Raji (cell line): ENCODE results near the gene GABRQ.
"Not testable (repeated sequence)": the region's sequence is repeated elsewhere in the genome, so short reads cannot be mapped to it uniquely, and the experiment has no call there.

Source experiments
- POLR2A ChIP-seq: IDR thresholded peaks from 2 replicates; pipeline ENCODE4 v1.6.1; 2011; ENCODE audit warnings: low read depth, low read length, control low read depth; ENCODE audit not compliant: insufficient read depth

GABRQ gene

DNA sequence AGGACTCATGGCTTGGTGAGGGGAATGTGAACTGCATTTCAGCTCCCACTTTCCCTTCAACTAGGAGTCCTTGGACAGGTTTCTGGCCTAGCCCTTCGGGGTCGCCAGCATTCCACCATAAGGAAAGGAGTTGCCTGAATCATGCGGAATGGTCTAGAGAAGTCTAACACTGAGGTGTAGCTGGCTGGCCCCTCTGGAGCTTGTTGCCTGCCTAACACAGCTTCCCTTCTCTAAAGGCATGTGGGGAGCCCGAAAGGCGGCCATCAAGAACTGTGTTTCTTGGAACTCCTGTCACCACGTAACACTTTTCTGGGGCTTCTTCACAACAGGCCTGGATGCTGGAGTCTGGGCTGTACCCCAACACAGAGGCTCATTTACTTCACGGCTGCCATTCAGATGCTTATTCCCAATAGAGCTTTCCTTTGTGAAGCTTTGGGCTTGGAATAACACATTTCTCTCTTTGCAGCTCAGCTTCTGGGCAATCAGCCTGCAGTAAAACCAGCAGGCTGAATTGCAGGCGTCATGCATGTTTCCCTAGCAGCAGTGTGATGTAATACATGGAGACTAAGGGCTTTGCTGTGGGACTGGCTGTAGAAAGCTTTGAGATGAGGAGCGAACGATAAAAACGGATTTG lies 5.4 kb downstream of the GABRQ start:
- no peak for TF ChIP-seq POLR2A

DNA sequence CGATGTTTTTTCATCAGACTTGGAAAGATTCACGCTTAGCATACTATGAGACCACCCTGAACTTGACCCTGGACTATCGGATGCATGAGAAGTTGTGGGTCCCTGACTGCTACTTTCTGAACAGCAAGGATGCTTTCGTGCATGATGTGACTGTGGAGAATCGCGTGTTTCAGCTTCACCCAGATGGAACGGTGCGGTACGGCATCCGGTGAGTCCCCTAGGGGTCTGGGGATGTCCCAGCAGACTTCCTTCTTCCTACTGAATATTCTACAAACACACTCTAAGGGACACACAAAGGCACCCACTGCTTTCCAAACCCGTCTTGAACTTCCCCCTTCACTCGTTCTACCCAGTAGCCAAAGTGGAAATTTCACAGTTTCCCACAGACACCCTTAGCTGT lies 9.3 kb downstream of the GABRQ start:
- TF ChIP-seq POLR2A, result no peak

DNA sequence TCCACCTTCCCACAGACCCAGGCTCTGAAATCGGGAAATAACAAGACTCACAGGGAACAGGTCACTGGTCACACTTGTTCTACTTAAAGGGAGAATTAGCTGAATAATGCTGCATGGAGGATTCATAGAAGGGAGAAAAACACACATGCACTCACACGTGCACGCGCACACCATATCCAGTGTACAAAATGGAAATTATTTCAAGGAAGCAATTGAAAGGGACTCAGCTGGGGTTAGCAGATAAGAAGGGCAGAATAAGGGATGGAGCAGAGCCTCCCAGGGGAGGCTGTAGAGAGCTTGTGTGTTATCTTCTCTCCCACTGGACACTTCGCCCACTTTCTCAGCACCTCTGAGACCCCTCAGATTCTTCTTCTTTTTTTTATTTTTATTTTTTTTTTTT lies 10.3 kb downstream of the GABRQ start:
- TF ChIP-seq POLR2A, result no peak

DNA sequence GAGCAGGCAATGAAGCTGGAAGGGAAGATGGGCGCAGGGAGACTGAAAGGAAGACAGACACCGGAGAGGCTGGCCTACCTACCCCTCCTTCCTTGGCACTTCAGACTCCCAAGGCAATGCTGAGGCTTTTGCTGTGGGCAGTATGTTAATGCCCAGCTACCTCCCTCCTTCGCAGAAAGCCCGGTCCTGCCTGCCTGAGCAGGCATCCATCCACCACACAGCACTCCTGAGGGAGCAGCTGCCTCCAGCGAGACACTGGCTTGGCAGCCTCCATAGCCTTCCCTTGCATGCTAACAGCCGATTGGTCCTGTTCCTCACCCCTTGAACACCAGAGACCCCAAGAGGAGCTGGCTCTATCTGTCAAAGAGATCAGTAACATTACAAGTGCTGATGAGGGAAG lies 14.4 kb downstream of the GABRQ start:
- TF ChIP-seq POLR2A, result no peak

DNA sequence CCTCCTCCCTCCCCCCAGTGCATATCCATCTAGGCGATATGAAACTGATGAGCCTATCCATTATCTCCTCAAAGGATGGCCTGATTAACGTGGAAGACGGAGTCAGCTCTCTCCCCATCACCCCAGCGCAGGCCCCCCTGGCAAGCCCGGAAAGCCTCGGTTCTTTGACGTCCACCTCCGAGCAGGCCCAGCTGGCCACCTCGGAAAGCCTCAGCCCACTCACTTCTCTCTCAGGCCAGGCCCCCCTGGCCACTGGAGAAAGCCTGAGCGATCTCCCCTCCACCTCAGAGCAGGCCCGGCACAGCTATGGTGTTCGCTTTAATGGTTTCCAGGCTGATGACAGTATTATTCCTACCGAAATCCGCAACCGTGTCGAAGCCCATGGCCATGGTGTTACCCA lies 14.8 kb downstream of the GABRQ start:
- no peak for TF ChIP-seq POLR2A

DNA sequence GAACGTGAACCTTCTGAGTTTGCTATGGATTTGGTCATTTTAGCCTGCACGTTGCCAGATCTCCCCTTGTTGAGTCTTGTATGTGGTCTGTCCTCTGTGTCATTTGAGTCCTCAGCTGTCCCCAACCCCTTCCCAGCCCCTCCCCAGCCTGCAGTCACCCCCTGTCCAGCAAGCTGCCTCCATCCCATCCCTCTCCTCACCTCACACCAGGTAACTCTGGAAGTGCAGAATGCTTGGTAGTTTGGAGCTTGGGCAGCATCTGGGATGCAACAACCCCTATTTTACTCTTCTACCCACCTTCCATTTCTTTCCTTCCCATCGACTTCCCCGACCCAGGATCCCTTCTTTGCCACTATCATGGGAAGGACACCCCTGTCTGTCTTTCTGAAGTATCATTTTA lies 18.4 kb downstream of the GABRQ start:
- TF ChIP-seq POLR2A, result no peak

DNA sequence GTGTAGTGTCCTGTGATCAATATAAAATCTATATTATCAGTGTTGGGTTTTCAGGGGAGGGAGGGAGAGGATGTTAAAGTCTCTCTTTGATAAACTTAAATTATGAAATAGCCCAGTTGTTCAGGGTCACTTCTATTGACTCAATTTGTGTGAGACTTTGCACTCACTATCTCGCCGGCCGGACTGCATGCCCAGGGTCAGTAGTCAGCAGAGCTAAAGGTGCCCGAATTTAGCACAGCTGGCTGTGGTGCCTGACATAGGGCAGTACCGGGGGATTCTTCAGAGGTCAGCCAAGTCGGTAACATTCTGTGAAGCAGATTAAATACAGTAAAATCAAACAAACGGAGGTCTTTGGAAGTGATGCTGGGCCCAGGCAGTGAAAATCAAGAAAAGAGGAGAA lies 19.2 kb downstream of the GABRQ start:
- TF ChIP-seq POLR2A, result no peak

DNA sequence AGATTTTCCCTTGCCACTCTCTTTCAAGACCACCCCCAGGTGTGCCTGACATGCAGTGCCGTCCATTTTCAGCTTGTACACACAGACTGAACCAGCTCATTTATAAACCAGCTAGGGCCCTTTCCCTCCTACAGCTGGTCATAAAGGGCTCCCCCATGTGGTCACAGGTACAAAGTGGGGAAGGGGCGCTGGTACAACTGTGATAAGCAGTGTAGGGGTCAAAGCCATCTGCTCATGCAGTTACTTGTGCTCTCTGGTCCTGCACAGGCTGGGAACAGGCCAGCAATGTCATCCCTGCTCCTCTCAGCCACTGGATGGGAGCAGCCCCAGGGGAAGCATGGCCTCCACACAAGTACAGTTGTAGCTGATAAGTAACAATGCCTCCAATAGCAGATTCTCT lies 20.6 kb downstream of the GABRQ start:
- TF ChIP-seq POLR2A, result no peak

DNA sequence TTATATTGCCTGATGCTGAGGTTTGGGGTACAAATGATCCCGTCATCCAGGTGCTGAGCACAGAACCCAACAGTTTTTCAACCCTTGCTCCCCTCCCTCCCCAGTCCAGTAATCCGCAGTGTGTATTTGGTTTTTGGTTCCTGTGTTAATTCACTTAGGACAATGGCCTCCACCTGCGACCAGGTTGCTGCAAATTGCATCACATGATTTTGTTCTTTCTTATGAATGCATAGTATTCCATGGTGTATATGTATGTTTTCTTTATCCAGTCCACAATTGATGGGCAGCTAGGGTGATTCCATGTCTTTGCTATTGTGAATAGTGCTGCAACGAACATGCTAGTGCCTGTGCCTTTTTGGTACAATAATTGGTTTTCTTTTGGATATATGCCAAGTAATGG lies 25.4 kb downstream of the GABRQ start:
- no peak for TF ChIP-seq POLR2A

DNA sequence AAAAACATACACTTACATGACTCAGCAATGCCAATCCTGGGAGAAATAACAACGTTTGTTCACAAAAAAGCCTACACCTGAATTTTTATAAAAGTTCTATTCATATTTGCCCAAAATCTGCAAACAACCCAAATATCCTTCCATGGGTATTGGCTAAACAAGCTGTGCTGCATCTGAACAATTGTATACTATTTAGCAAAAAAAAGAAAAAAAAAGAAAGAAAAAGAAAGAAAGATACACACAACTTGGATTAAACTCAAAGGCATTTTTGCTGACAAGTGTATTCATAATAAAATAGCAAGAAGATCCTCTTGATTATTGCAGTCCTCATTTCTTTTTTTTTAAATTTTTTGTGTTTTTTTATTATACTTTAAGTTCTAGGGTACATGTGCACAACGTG lies 36.4 kb downstream of the GABRQ start:
- no peak for TF ChIP-seq POLR2A

DNA sequence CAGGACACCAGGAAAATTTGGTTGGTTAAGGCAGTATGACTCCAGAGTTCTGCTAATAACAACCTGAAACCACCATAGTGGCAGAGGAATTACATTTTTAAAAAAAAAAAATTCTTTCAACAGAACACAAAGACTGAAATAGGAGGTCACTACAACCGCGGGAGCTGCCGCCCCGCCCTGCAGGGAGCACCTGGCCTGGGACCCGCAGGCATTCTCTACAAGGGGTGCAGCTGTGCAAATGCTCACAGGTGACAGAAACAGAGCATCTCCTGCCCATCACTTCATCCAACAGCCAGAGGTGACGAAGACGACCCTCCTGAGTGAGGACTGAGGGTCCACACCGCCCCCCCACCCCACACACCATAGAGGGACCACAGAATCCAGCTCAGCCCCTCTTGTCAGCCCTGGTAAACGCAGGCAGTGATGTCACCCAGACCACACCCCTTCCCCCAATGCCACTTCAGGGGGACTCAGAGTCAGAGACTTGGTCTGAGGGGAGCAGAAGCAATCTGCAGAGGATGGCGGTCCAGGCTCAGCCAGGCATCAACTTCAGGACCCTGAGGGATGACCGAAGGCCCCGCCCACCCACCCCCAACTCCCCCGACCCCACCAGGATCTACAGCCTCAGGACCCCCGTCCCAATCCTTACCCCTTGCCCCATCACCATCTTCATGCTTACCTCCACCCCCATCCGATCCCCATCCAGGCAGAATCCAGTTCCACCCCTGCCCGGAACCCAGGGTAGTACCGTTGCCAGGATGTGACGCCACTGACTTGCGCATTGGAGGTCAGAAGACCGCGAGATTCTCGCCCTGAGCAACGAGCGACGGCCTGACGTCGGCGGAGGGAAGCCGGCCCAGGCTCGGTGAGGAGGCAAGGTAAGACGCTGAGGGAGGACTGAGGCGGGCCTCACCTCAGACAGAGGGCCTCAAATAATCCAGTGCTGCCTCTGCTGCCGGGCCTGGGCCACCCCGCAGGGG lies 60.5 kb downstream of the GABRQ start, which contains the start of gene MAGEA3:
Gene MAGEA3 (plus strand): TSS at position 843 of the 980 bp plus-strand sequence. CDS start 2,039 bp downstream, outside the sequence.
- not testable (repeated sequence) for TF ChIP-seq POLR2A
